CD4-positive, alpha-beta T cell treated with Interleukin-2 at 100 ng/mL for 4 hours (primary cell): ENCODE results near the gene RNU2-1.
A peak's percentile ranks its signal among the peaks of the same experiment; 100 is the strongest.
"Not testable (repeated sequence)": the region's sequence is repeated elsewhere in the genome, so short reads cannot be mapped to it uniquely, and the experiment has no call there.

ENCODE experiments used
- DNase-seq: peaks from one replicate; pipeline ENCODE4 v3.0.0-alpha.2; 2020; ENCODE audit warnings: low spot score

Gene RNU2-1

DNA sequence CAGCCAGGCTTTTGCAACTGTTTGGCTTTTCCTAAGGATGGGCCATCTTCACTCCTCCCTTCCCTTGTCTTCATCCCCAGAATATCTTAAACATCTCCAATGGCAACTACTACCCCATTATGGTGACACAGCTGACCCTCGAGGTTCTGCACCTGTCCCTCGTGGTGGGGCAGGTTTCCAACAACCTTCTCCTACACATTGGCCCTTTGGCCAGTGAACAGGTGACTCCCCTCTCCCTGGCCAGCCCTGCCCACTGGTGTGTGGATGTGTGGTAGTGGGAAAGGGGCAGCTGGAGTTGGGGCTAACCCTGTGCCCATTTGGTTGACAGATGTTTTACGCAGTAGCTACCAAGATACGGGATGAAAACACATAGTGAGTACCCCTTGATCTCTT lies 17.4 kb downstream of the RNU2-1 start:
- DNase-seq, result no peak

DNA sequence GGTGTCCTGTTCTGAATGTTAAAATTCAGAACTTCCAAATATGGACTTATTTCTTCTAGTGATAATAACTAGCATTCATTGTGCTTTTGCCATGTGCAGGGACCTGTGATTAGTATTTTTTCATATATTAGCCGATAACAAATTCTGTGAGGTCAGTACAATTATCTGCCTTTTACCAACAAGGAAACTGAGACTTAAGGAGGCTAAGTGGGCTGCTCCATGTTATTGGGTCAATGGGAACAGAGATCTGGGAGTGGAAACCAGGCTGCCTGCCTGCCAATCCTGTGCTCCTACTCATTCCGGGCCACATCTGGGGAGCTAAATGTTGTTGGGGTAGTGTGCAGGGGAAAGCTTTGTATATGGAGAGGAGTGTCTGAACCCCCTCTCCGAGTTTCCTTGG lies 18.4 kb downstream of the RNU2-1 start:
- DNase-seq, result no peak

DNA sequence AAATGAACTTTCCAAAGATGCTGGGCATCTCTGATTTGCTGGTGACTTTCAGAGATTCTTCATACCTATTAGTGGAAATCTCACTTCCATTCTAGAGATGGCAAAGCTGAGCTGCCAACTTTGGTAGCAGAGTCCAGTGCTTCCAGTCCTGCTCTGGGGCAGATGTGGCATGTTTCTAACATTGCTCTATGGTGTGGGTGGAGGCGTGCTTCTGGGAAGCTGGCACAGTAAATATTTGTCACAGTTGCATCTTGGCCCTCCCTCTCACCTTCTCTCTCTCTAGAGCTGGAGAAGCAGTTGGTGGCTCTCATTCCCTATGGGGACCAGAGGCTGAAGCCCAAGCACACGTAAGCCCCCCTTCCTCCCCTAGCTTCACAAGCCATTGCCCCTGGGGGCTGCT lies 20.2 kb downstream of the RNU2-1 start:
- no peak for DNase-seq

DNA sequence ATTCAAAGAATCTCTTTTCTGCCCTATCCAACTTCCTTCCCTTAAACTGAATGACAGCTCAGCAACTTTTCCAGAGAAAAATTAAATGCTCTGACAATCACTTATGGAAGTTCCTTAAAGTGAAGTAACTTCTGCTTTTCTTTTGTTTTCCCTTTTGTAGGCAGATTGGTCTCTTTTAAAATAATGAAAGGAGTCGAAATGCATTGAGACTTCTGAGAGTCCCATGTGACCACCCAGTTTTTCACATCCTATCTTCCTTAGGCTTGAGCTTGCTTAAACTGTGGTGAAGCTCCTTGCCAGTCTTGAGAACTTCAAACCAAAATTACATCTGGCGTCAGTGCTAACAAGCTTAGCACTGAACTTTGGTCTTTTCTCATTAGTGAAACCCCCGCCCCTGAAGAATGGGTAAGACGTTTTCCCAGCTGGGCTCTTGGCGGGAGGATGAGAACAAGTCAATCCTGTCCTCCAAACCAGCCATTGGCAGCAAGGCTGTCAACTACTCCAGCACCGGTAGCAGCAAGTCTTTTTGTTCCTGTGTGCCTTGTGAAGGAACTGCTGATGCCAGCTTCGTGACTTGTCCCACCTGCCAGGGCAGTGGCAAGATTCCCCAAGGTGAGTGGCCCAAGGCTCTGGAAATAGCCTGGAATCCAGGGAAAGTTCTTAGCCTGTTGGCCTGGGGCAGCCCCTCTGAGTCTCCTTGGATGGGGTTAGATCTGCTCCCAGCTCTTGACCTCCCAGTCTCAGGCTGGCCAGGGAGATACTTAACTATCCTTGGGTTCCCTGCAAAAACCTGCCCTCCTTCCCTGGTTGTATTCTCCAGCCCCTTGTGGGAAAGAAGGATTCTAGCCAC lies 20.9 kb downstream of the RNU2-1 start:
- DNase-seq, result no peak

DNA sequence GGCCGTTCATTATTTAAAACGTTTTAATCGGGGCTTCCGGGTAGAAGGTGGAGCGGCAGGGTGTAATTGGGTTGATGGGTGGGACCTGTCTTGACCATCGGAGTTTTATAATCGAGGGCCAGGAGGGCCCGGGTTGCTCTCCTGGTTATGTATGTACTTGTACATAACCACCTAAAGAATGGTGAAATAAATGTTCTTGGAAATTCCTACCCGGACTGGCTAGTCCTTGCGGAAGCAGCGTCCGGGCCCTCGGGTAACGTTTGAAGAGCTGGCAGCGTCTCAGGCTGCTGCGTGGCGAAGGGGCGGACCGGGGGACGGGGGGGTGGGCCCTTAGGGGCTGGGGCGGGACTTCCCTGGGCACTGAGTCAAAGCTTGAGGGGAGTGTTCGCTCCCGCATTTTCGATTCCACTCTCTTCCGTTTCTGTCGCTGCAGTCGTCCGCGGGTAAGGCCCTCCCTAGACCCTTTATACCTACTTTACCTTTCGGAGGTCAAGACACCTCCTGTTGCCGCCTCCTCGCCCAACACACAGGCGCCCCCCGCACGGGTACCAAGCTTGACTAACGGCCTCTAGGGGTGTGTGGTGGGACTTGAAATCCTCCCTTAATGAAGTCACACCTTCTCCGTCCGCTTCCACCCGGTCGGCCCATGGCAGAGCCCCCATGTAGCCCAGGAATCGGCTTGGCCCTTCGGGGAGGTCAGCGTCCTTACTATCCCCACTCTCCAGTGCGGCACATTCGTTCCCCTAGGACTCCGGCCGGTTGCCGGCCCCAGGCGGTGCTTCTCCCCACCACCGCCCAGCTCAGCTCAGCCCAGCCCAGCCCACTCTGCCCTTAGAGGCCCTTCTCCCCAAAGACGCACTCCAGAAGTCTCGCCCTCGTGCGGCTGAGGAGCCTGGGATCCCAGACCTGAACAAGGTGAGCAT lies 22.0 kb downstream of the RNU2-1 start, which contains the start of gene TMEM106A:
TSS of gene TMEM106A (plus strand) at position 396 of the 923 bp plus-strand sequence. CDS start 1,167 bp downstream, outside the sequence.
- peak; percentile 71 for DNase-seq

DNA sequence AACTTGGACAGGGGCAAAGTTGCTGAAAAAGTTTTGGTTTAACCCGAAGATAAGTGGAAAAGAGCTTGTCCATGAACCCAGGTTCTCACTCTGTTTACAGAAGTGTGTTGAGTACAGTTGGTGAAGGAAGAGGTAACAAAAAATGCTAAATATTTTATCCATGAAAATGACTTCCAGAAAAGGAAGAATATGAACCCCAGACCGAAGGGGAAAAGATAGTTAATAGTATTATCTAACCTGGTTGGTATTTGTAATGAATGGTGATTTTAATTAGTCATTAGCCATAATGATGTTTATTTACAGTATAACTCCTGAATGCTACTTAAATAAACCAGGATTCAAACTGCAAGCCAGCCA lies 22.7 kb downstream of the RNU2-1 start:
- DNase-seq, result no peak

DNA sequence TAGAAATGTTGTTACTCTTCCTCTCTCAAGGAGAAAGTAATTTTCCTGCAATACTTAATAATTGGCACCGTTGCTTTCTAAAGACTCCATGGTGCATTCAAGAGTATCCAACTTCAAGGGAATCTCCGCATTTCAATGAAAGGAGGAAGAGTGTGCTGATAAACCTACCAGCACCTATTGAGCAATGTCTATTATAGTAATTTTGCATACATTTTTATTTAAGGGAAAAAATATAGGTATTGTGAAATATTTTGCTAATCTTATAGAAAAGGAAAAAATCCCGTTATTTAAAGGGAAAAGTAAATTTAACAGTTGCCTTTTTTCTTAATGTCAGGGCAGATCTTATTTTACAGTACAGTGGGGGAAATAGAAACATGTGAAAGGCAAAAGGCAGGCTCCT lies 23.2 kb downstream of the RNU2-1 start:
- no peak for DNase-seq

DNA sequence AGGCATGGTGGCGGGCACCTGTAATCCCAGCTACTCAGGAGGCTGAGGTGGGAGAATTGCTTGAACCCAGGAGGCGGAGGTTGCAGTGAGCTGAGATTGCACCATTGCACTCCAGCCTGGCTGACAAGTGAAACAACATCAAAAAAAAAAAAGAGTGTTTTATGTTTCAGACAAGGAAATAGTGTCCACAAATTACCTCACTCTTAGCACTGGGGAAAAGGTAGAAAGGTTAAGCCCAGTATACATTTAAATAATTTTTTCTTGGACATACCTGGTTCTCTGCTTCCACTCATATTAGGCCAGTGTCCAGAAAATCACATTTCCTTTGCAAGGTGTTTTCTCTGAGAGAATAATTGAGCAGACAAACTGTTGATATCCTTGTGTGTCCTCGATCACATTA lies 30.8 kb downstream of the RNU2-1 start:
- DNase-seq, result not testable (repeated sequence)

DNA sequence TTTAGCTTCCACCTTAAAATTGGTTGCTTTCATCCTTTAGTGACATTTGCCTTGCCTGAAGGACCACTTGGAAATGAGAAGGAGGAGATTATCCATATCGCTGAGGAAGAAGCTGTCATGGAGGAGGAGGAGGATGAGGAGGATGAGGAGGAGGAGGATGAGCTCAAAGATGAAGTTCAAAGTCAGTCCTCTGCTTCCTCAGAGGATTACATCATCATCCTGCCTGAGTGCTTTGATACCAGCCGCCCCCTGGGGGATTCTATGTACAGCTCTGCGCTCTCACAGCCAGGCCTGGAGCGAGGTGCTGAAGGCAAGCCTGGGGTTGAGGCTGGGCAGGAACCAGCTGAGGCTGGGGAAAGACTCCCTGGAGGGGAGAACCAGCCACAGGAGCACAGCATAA lies 33.6 kb downstream of the RNU2-1 start:
- no peak for DNase-seq

DNA sequence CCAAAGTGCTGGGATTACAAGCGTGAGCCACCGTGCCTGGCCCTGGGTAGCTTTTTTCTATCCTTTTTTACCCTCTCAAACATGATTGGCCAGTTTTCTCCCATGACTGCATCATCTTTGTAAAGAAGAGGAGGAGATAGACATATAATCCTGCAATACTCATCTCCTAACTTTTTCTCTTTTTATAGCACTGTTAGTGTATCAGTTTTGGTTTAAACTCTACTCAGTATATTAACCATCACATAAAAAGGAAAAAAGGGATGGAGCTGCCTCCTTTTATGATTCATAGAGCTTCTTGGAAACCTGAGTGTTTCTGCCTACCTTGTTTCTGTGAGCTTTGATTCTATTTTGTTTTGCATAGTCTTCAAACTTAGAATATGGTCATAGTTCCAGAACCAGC lies 34.1 kb downstream of the RNU2-1 start:
- no peak for DNase-seq

DNA sequence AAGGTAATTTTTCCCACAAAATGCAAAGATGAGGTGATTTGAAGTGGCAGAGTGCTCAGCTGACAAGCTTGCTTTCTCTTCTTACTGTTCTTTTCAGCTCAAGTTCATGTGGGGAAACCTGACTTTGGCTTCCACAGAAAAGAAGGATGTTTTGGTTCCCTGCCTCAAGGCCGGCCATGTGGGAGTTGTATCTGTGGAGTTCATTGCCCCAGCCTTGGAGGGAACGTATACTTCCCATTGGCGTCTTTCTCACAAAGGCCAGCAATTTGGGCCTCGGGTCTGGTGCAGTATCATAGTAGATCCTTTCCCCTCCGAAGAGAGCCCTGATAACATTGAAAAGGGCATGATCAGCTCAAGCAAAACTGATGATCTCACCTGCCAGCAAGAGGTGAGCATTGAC lies 40.5 kb downstream of the RNU2-1 start:
- DNase-seq, result no peak

DNA sequence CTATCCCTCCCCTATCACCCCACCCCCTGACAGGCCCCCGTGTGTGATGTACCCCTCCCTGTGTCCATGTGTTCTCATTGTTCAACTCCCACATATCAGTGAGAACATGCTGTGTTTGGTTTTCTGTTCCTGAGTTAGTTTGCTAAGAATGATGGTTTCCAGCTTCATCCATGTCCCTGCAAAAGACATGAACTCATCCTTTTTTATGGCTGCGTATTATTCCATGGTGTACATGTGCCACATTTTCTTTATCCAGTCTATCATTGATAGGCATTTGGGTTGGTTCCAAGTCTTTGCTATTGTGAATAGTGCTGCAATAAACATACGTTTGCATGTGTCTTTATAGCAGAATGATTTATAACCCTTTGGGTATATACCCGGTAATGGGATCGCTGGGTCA lies 47.1 kb downstream of the RNU2-1 start:
- DNase-seq, result not testable (repeated sequence)

DNA sequence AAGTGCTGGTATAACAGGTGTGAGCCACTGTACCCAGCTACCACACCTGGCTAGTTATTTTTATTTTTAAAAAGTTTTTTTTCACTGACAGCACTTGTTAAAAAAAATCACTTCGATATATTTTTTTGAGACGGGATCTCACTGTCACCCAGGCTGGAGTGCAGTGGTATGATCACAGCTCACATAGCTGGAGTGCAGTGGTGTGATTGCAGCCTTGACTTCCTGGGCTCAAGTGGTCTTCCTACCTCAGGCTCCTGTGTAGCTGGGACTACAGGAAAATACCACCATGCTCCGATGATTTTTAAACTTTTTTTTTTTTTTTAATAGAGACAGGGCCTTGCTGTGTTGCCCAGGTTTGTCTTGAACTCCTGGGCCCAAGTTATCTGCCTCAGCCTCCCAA lies 49.9 kb downstream of the RNU2-1 start:
- no peak for DNase-seq
